HG03196 (cell line): Measurements from ENCODE around the gene CHRM3.

ENCODE experiments used
- ATAC-seq: cut with Tn5 transposase; IDR thresholded peaks from one replicate; pipeline ENCODE4 v1.9.1; 2021; ENCODE audit not compliant: unreplicated experiment

Gene CHRM3

GRCh38 chr1:239394107-239394506 lies 7.7 kb downstream of the CHRM3 start:
- no peak for ATAC-seq

GRCh38 chr1:239413916-239414315 lies 27.5 kb downstream of the CHRM3 start:
- no peak for ATAC-seq

GRCh38 chr1:239417221-239417620 lies 30.9 kb downstream of the CHRM3 start:
- ATAC-seq: no peak

GRCh38 chr1:239417986-239418640 lies 31.7 kb downstream of the CHRM3 start:
- no peak for ATAC-seq

GRCh38 chr1:239418681-239419080 lies 32.3 kb downstream of the CHRM3 start:
- no peak for ATAC-seq

DNA sequence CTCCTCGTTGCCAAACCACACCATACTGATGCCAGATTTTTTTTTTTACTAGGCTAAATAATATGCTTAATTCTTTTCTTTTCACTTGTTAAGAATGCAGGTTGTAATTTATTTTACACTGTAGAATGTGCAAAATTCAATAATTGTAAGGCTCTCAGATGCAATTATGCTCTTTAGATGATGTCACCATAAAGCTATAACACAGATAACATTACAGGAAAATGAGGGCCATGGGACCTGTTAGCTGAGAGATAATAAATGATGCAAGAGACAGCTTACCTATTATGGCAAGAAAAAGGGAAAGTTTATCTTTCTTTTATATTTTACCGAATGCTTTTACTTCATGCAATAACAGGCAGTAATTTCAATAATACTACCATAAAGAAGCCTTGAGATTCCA lies 35.4 kb downstream of the CHRM3 start:
- ATAC-seq: no peak

GRCh38 chr1:239422818-239423217 lies 36.5 kb downstream of the CHRM3 start:
- no peak for ATAC-seq

DNA sequence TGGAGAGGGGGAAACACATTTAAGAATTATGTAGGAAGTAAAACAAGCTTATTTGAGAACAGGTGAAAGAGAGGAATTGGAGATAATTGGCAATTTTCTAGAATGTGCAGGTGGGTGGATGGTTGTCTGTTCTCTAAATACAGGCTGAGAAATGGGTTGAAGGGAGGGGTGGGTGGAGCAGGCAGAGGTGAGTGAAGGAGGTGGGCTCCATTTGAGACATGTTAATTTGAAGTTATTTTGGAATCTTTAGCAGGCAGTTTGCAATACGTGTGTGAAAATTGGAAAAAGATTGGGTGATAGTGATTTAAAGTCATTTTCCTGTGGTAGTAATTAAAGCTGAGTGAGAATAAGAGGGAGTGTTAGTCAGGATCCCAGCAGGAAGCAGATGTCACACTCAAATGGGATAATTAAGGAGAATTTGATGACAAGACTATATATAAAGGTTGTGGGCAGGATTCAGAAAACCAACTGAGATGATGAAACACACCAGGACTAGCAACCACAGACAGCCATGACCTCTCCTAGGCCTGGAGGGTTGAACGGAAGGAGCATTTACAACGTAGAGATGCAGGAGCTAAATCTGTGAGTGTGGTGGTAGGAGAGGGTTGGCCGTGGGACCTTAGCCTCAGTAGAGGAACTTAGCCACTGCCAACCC lies 40.6 kb downstream of the CHRM3 start:
- no peak for ATAC-seq

GRCh38 chr1:239427712-239428111 lies 41.3 kb downstream of the CHRM3 start:
- no peak for ATAC-seq

- ATAC-seq: no peak
These were observed 41.8 kb downstream of the CHRM3 start for GRCh38 chr1:239428120-239428710.

DNA sequence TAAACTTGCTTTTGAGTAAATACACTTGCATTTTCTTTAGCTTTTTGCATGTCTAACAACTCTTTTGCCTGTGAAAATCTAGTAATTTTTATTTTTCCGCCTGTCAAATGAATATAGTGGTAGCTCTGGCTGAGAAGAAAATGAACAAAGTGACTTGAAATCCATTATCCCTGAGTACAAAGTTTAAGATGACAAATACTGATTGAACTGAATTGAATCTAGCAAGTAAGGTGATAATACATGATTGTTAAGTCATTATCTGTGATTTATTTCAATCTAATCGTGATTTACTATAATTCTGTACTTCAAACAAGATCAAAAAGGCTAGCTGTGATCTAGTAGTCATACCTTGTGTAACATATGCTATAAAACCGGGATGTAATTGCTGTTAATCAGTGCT lies 42.8 kb downstream of the CHRM3 start:
- ATAC-seq: no peak

GRCh38 chr1:239432255-239432654 lies 45.9 kb downstream of the CHRM3 start:
- ATAC-seq: no peak

DNA sequence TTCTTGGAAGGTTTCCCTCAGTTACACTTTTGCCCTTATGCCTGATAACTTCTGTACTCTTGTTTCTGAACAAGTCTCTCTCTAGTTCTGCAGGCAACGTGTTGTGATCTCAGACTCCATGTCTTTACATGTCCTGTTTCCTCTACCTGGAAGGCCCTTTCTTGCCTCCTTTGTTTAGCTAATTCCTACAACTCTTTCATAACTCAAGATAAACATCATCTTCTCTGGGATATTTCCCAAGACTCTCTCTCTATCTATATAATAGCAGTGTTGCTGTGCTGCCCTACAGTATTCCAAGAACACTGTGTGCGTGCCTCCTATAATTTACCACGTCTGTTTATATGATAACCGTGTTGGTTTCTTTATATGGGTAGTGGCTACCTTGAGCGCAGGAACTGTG lies 47.8 kb downstream of the CHRM3 start:
- no peak for ATAC-seq
